HAP-1 (cell line): ENCODE data around the gene STK4.

Experiments used
- DNase-seq, 2 experiments: peaks; one replicate each; pipeline ENCODE4 v3.0.0-alpha.2; 2016 to 2020; ENCODE audit warnings: low spot score in 2 of 2
- H3K27me3 ChIP-seq: fragments of 250-450 bp; sonication (Bioruptor Pico); 2 replicates; pipeline ENCODE4 v1.5.1; 2020; ENCODE audit warnings: low read depth, mild to moderate bottlenecking, moderate library complexity
- H3K36me3 ChIP-seq: fragments of 250-450 bp; sonication (Bioruptor Pico); replicated peaks from 2 replicates; pipeline ENCODE4 v1.5.1; 2020; ENCODE audit warnings: mild to moderate bottlenecking
- H3K4me1 ChIP-seq: fragments of 250-450 bp; sonication (Bioruptor Pico); 2 replicates; pipeline ENCODE4 v1.5.1; 2020; ENCODE audit warnings: mild to moderate bottlenecking
- H3K4me3 ChIP-seq: fragments of 250-450 bp; sonication (Bioruptor Pico); 2 replicates; pipeline ENCODE4 v1.5.1; 2020; ENCODE audit warnings: mild to moderate bottlenecking, moderate library complexity
- H3K9me3 ChIP-seq: fragments of 250-450 bp; sonication (Bioruptor Pico); 2 replicates; pipeline ENCODE4 v1.5.1; 2020; ENCODE audit warnings: mild to moderate bottlenecking, moderate library complexity
- in situ Hi-C: fragments of 300-500 bp; cut with MboI; formaldehyde crosslinking; loops from 3 replicates; pipeline ENCODE4 v1.14.3; 2020; ENCODE audit warnings: low sequenced_read_pairs, inconsistent platforms, mixed read lengths

The STK4 gene

GRCh38 chr20:45103072-45103471, 136.8 kb downstream of the STK4 start:
- no peaks in the 10 kb centered on the region for H3K36me3 ChIP-seq
- in situ Hi-C loops, result no loop called here
- H3K9me3 ChIP-seq, result no peaks in the 10 kb centered on the region
- no peaks in the 10 kb centered on the region for H3K4me1 ChIP-seq
- no peak overlapping the region for H3K4me3 ChIP-seq
- no peaks in the 10 kb centered on the region; the same call in 1 of the 2 replicates for H3K27me3 ChIP-seq
- DNase-seq, result no peak

GRCh38 chr20:45104786-45105185, 138.5 kb downstream of the STK4 start:
- no peaks in the 10 kb centered on the region for H3K36me3 ChIP-seq
- no peak overlapping the region for H3K4me3 ChIP-seq
- in situ Hi-C loops, result no loop called here
- no peak for DNase-seq
- no peaks in the 10 kb centered on the region for H3K4me1 ChIP-seq
- no peaks in the 10 kb centered on the region; the same call in 1 of the 2 replicates for H3K27me3 ChIP-seq
- H3K9me3 ChIP-seq, result no peaks in the 10 kb centered on the region

- no peak for DNase-seq
- in situ Hi-C loops, result no loop called here
Observed at GRCh38 chr20:45105317-45105716, 139.0 kb downstream of the STK4 start.

GRCh38 chr20:45109634-45110033, 143.3 kb downstream of the STK4 start:
- H3K27me3 ChIP-seq, result no peaks in the 10 kb centered on the region; the same call in 1 of the 2 replicates
- H3K4me3 ChIP-seq, result no peak overlapping the region
- in situ Hi-C loops, result no loop called here
- H3K4me1 ChIP-seq, result no peaks in the 10 kb centered on the region
- H3K9me3 ChIP-seq, result no peaks in the 10 kb centered on the region
- no peaks in the 10 kb centered on the region for H3K36me3 ChIP-seq
- DNase-seq, result no peak

More at GRCh38 chr20:45105317-45105716, 139.0 kb downstream of the STK4 start:
- Histone ChIP-seq H3K36me3 (no peaks in the 10 kb centered on the region), H3K4me1 (no peaks in the 10 kb centered on the region), H3K4me3 (no peak overlapping the region), H3K9me3 (no peaks in the 10 kb centered on the region), H3K27me3 (no peaks in the 10 kb centered on the region; the same call in 1 of the 2 replicates)

GRCh38 chr20:45110301-45110700, 144.0 kb downstream of the STK4 start:
- H3K4me1 ChIP-seq, result no peaks in the 10 kb centered on the region
- no peak for DNase-seq

GRCh38 chr20:45111285-45111684, 145.0 kb downstream of the STK4 start:
- Histone ChIP-seq H3K36me3 (no peaks in the 10 kb centered on the region), H3K4me1 (no peaks in the 10 kb centered on the region), H3K4me3 (no peak overlapping the region), H3K9me3 (no peaks in the 10 kb centered on the region), H3K27me3 (no peaks in the 10 kb centered on the region)
- DNase-seq, result no peak
- in situ Hi-C loops, result no loop called here

More at GRCh38 chr20:45110301-45110700, 144.0 kb downstream of the STK4 start:
- in situ Hi-C loops, result no loop called here
- H3K4me3 ChIP-seq, result no peak overlapping the region
- no peaks in the 10 kb centered on the region; the same call in 1 of the 2 replicates for H3K27me3 ChIP-seq
- H3K9me3 ChIP-seq, result no peaks in the 10 kb centered on the region
- H3K36me3 ChIP-seq, result no peaks in the 10 kb centered on the region

- H3K4me1 ChIP-seq, result no peaks in the 10 kb centered on the region
- H3K4me3 ChIP-seq, result no peak overlapping the region
- no peaks in the 10 kb centered on the region for H3K27me3 ChIP-seq
- peak in 1 of 2 experiments; percentile 42 for DNase-seq
- H3K36me3 ChIP-seq, result no peaks in the 10 kb centered on the region
- in situ Hi-C loops, result no loop called here
- no peaks in the 10 kb centered on the region for H3K9me3 ChIP-seq
Observed at GRCh38 chr20:45111799-45112471, 145.6 kb downstream of the STK4 start.

GRCh38 chr20:45112754-45113153, 146.4 kb downstream of the STK4 start:
- no peak overlapping the region for H3K4me3 ChIP-seq
- no peaks in the 10 kb centered on the region for H3K4me1 ChIP-seq
- DNase-seq, result no peak
- in situ Hi-C loops, result no loop called here
- H3K36me3 ChIP-seq, result no peaks in the 10 kb centered on the region
- H3K9me3 ChIP-seq, result no peaks in the 10 kb centered on the region
- peaks cover 3% of the 10 kb centered on the region; the same call in 1 of the 2 replicates for H3K27me3 ChIP-seq

- Histone ChIP-seq H3K27me3 (peaks cover 3% of the 10 kb centered on the region; the same call in 1 of the 2 replicates), H3K36me3 (no peaks in the 10 kb centered on the region), H3K4me1 (no peaks in the 10 kb centered on the region), H3K9me3 (no peaks in the 10 kb centered on the region), H3K4me3 (no peak overlapping the region)
- DNase-seq, result no peak
- in situ Hi-C loops, result no loop called here
Observed at GRCh38 chr20:45113865-45114264, 147.6 kb downstream of the STK4 start.

GRCh38 chr20:45114465-45115385, 148.4 kb downstream of the STK4 start, which contains the start of gene WFDC5:
Gene WFDC5 (minus strand): TSS chr20:45115174. CDS start chr20:45115083, 91 bp downstream.
- no peaks in the 10 kb centered on the region for H3K4me1 ChIP-seq
- H3K27me3 ChIP-seq, result peaks cover 3% of the 10 kb centered on the region; the same call in 1 of the 2 replicates
- no peaks in the 10 kb centered on the region for H3K9me3 ChIP-seq
- no peak within 1 kb of the TSS for H3K4me3 ChIP-seq
- H3K36me3 ChIP-seq, result no peaks in the 10 kb centered on the region
- DNase-seq, result no peak
- in situ Hi-C loops, result no loop called here

GRCh38 chr20:45115386-45115774, 149.1 kb downstream of the STK4 start:
- in situ Hi-C loops, result no loop called here
- H3K4me1 ChIP-seq, result no peaks in the 10 kb centered on the region
- H3K27me3 ChIP-seq, result peaks cover 3% of the 10 kb centered on the region; the same call in 1 of the 2 replicates
- H3K4me3 ChIP-seq, result no peak overlapping the region
- DNase-seq, result no peak
- H3K9me3 ChIP-seq, result no peaks in the 10 kb centered on the region
- no peaks in the 10 kb centered on the region for H3K36me3 ChIP-seq

- Histone ChIP-seq H3K36me3 (no peaks in the 10 kb centered on the region), H3K4me3 (no peak overlapping the region), H3K9me3 (no peaks in the 10 kb centered on the region), H3K27me3 (peaks cover 4% of the 10 kb centered on the region; the same call in 1 of the 2 replicates), H3K4me1 (no peaks in the 10 kb centered on the region)
- in situ Hi-C loops, result no loop called here
- DNase-seq, result no peak
Observed at GRCh38 chr20:45115829-45116228, 149.5 kb downstream of the STK4 start.

GRCh38 chr20:45117581-45117980, 151.3 kb downstream of the STK4 start:
- no peak for DNase-seq
- Histone ChIP-seq H3K36me3 (no peaks in the 10 kb centered on the region), H3K4me3 (no peak overlapping the region), H3K4me1 (no peaks in the 10 kb centered on the region), H3K27me3 (peaks cover 8% of the 10 kb centered on the region; the same call in 1 of the 2 replicates), H3K9me3 (no peaks in the 10 kb centered on the region)
- in situ Hi-C loops, result no loop called here

GRCh38 chr20:45118028-45118427, 151.7 kb downstream of the STK4 start:
- H3K36me3 ChIP-seq, result no peaks in the 10 kb centered on the region
- peaks cover 9% of the 10 kb centered on the region for H3K27me3 ChIP-seq
- no peaks in the 10 kb centered on the region for H3K9me3 ChIP-seq
- DNase-seq, result no peak
- H3K4me1 ChIP-seq, result no peaks in the 10 kb centered on the region
- no peak overlapping the region for H3K4me3 ChIP-seq
- in situ Hi-C loops, result no loop called here
